Activated naive CD4-positive, alpha-beta T cell treated with anti-CD3 and anti-CD28 coated beads, Interleukin-2, amount 10 ng/mL, durations not matched to agents 7 days and 5 days (primary cell): Measurements from ENCODE around the gene BCS1L.

ENCODE experiments used
- CTCF ChIA-PET: fragments of 350-600 bp; sonication (Branson Sonifier 250); formaldehyde crosslinking; loops from one replicate; lab custom pipeline; 2021; ENCODE audit warnings: antibody characterized with exemption; lab: Charles Lee
- DNase-seq: peaks from one replicate; pipeline ENCODE4 v3.0.0-alpha.2; 2020
- H3K27ac Mint-ChIP-seq: one replicate; pipeline ENCODE4 v1.8.0; 2021; ENCODE audit warnings: mild to moderate bottlenecking, moderate library complexity, mixed read lengths
- H3K27me3 Mint-ChIP-seq: one replicate; pipeline ENCODE4 v1.8.0; 2021; ENCODE audit warnings: mild to moderate bottlenecking, mixed read lengths
- H3K36me3 Mint-ChIP-seq: one replicate; pipeline ENCODE4 v1.8.0; 2021; ENCODE audit warnings: mixed read lengths
- H3K4me1 Mint-ChIP-seq: one replicate; pipeline ENCODE4 v1.8.0; 2021; ENCODE audit warnings: mixed read lengths
- H3K4me3 Mint-ChIP-seq: one replicate; pipeline ENCODE4 v1.8.0; 2021; ENCODE audit warnings: mild to moderate bottlenecking, moderate library complexity, mixed read lengths
- H3K9me3 Mint-ChIP-seq: one replicate; pipeline ENCODE4 v1.8.0; 2021; ENCODE audit warnings: mixed read lengths

BCS1L gene

GRCh38 chr2:218659258-218659987 lies at the start of gene BCS1L, which contains the start of gene ZNF142:
BCS1L (plus strand) TSS chr2:218659683; CDS start chr2:218660988, 1,305 bp downstream.
ZNF142 (minus strand) TSS chr2:218659623; CDS start chr2:218656429, 3,194 bp downstream.
- H3K27ac Mint-ChIP-seq = peak within 1 kb of the TSS; percentile 93
- peak within 1 kb of the TSS; percentile 90 for H3K4me3 Mint-ChIP-seq
- peaks cover 33% of the 10 kb centered on the region for H3K4me1 Mint-ChIP-seq
- peaks cover 36% of the 10 kb centered on the region for H3K36me3 Mint-ChIP-seq
- H3K27me3 Mint-ChIP-seq = no peaks in the 10 kb centered on the region
- CTCF ChIA-PET = interaction anchor here (0.5 to 5.3 kb wide), 9 partner anchors 12 to 303 kb away, joined by 3 to 42 read pairs (median 4); partner anchors contain the start of genes RNF25, STK36 and TTLL4
- peak; percentile 98 for DNase-seq
- H3K9me3 Mint-ChIP-seq = no peaks in the 10 kb centered on the region

GRCh38 chr2:218615868-218616315 lies 43.6 kb upstream of the BCS1L start:
- CTCF ChIA-PET = no interaction called here
- no peak overlapping the region for H3K27ac Mint-ChIP-seq
- peaks cover 27% of the 10 kb centered on the region for H3K27me3 Mint-ChIP-seq
- no peaks in the 10 kb centered on the region for H3K36me3 Mint-ChIP-seq
- DNase-seq = no peak
- H3K4me3 Mint-ChIP-seq = no peak overlapping the region
- no peaks in the 10 kb centered on the region for H3K9me3 Mint-ChIP-seq
- H3K4me1 Mint-ChIP-seq = no peaks in the 10 kb centered on the region

- Mint-ChIP-seq H3K4me1 (no peaks in the 10 kb centered on the region), H3K9me3 (no peaks in the 10 kb centered on the region), H3K36me3 (no peaks in the 10 kb centered on the region), H3K27ac (no peak overlapping the region), H3K4me3 (no peak overlapping the region), H3K27me3 (peaks cover 18% of the 10 kb centered on the region)
- CTCF ChIA-PET = no interaction called here
- DNase-seq = no peak
Measured at GRCh38 chr2:218618102-218618860, 41.2 kb upstream of the BCS1L start.

- no peaks in the 10 kb centered on the region for H3K27me3 Mint-ChIP-seq
- no peaks in the 10 kb centered on the region for H3K4me1 Mint-ChIP-seq
- CTCF ChIA-PET = no interaction called here
- H3K4me3 Mint-ChIP-seq = no peak overlapping the region
- no peaks in the 10 kb centered on the region for H3K36me3 Mint-ChIP-seq
- H3K27ac Mint-ChIP-seq = no peak overlapping the region
- no peaks in the 10 kb centered on the region for H3K9me3 Mint-ChIP-seq
- DNase-seq = no peak
Measured at GRCh38 chr2:218621007-218621406, 38.5 kb upstream of the BCS1L start.

GRCh38 chr2:218622606-218623365 lies 36.7 kb upstream of the BCS1L start:
- no peak overlapping the region for H3K4me3 Mint-ChIP-seq
- no peaks in the 10 kb centered on the region for H3K9me3 Mint-ChIP-seq
- CTCF ChIA-PET = no interaction called here
- no peaks in the 10 kb centered on the region for H3K27me3 Mint-ChIP-seq
- no peaks in the 10 kb centered on the region for H3K36me3 Mint-ChIP-seq
- DNase-seq = no peak
- H3K4me1 Mint-ChIP-seq = no peaks in the 10 kb centered on the region
- H3K27ac Mint-ChIP-seq = no peak overlapping the region

GRCh38 chr2:218623366-218623705 lies 36.1 kb upstream of the BCS1L start:
- CTCF ChIA-PET = no interaction called here
- no peak overlapping the region for H3K4me3 Mint-ChIP-seq
- no peaks in the 10 kb centered on the region for H3K27me3 Mint-ChIP-seq
- no peaks in the 10 kb centered on the region for H3K36me3 Mint-ChIP-seq
- H3K4me1 Mint-ChIP-seq = no peaks in the 10 kb centered on the region
- DNase-seq = no peak
- H3K9me3 Mint-ChIP-seq = no peaks in the 10 kb centered on the region
- no peak overlapping the region for H3K27ac Mint-ChIP-seq

- Mint-ChIP-seq H3K9me3 (no peaks in the 10 kb centered on the region), H3K4me1 (no peaks in the 10 kb centered on the region), H3K27me3 (no peaks in the 10 kb centered on the region), H3K36me3 (no peaks in the 10 kb centered on the region), H3K27ac (no peak overlapping the region), H3K4me3 (no peak overlapping the region)
- DNase-seq = no peak
- CTCF ChIA-PET = interaction anchor here (0.7 to 1.8 kb wide), 2 partner anchors 22 to 61 kb away, joined by 3 to 4 read pairs; no protein-coding TSS in a partner anchor
Measured at GRCh38 chr2:218626369-218626768, 33.1 kb upstream of the BCS1L start.

GRCh38 chr2:218627939-218628338 lies 31.5 kb upstream of the BCS1L start:
- Mint-ChIP-seq H3K27ac (no peak overlapping the region), H3K36me3 (peaks cover 2% of the 10 kb centered on the region), H3K27me3 (no peaks in the 10 kb centered on the region), H3K9me3 (no peaks in the 10 kb centered on the region), H3K4me3 (no peak overlapping the region), H3K4me1 (no peaks in the 10 kb centered on the region)
- DNase-seq = no peak
- CTCF ChIA-PET = interaction anchor here (0.9 kb wide), 1 partner anchor 248 kb away, joined by 3 read pairs; no protein-coding TSS in a partner anchor

GRCh38 chr2:218631837-218632236 lies 27.6 kb upstream of the BCS1L start:
- no peaks in the 10 kb centered on the region for H3K27me3 Mint-ChIP-seq
- no peaks in the 10 kb centered on the region for H3K4me1 Mint-ChIP-seq
- CTCF ChIA-PET = interaction anchor here (1.6 kb wide), 1 partner anchor 16 kb away, joined by 3 read pairs; no protein-coding TSS in a partner anchor
- H3K9me3 Mint-ChIP-seq = no peaks in the 10 kb centered on the region
- H3K27ac Mint-ChIP-seq = no peak overlapping the region
- DNase-seq = no peak
- H3K4me3 Mint-ChIP-seq = no peak overlapping the region
- peaks cover 21% of the 10 kb centered on the region for H3K36me3 Mint-ChIP-seq

- no peaks in the 10 kb centered on the region for H3K4me1 Mint-ChIP-seq
- H3K36me3 Mint-ChIP-seq = peaks cover 46% of the 10 kb centered on the region
- DNase-seq = no peak
- CTCF ChIA-PET = no interaction called here
- no peaks in the 10 kb centered on the region for H3K27me3 Mint-ChIP-seq
- no peak overlapping the region for H3K4me3 Mint-ChIP-seq
- H3K9me3 Mint-ChIP-seq = no peaks in the 10 kb centered on the region
- no peak overlapping the region for H3K27ac Mint-ChIP-seq
Measured at GRCh38 chr2:218635719-218636118, 23.8 kb upstream of the BCS1L start.

- Mint-ChIP-seq H3K9me3 (no peaks in the 10 kb centered on the region), H3K4me1 (no peaks in the 10 kb centered on the region), H3K27me3 (no peaks in the 10 kb centered on the region), H3K27ac (no peak overlapping the region), H3K4me3 (no peak overlapping the region), H3K36me3 (peaks cover 50% of the 10 kb centered on the region)
- CTCF ChIA-PET = interaction anchor here (1.2 kb wide), 1 partner anchor 10 kb away, joined by 4 read pairs; no protein-coding TSS in a partner anchor
- no peak for DNase-seq
Measured at GRCh38 chr2:218638372-218638771, 21.1 kb upstream of the BCS1L start.

- no peak for DNase-seq
- peaks cover 49% of the 10 kb centered on the region for H3K36me3 Mint-ChIP-seq
- H3K9me3 Mint-ChIP-seq = no peaks in the 10 kb centered on the region
- CTCF ChIA-PET = interaction anchor here (0.9 to 1.1 kb wide), 2 partner anchors 13 to 125 kb away, joined by 3 read pairs; no protein-coding TSS in a partner anchor
- H3K27ac Mint-ChIP-seq = no peak overlapping the region
- H3K4me3 Mint-ChIP-seq = no peak overlapping the region
- no peaks in the 10 kb centered on the region for H3K4me1 Mint-ChIP-seq
- H3K27me3 Mint-ChIP-seq = no peaks in the 10 kb centered on the region
Measured at GRCh38 chr2:218642121-218642656, 17.3 kb upstream of the BCS1L start.

- Mint-ChIP-seq H3K36me3 (peaks cover 48% of the 10 kb centered on the region), H3K9me3 (no peaks in the 10 kb centered on the region), H3K4me3 (no peak overlapping the region), H3K27me3 (no peaks in the 10 kb centered on the region), H3K4me1 (no peaks in the 10 kb centered on the region), H3K27ac (no peak overlapping the region)
- no peak for DNase-seq
- CTCF ChIA-PET = no interaction called here
Measured at GRCh38 chr2:218642786-218643185, 16.7 kb upstream of the BCS1L start.
